Immature natural killer cell (primary cell): ENCODE measurements around the gene GRB2. TPM values are rescaled to one million over a fixed set of nuclear protein-coding genes. Genes with fewer than 3 reads are reported as not detected.

Experiments used
- DNase-seq, 3 donors: peaks; one replicate each; pipeline ENCODE4 v3.0.0; 2022; ENCODE audit warnings: mixed read lengths in 1 of 3
- H3K27ac Mint-ChIP-seq, 6 donors: one replicate each; pipeline ENCODE4 v1.8.0; 2020; ENCODE audit warnings: mixed read lengths in 6 of 6, mild to moderate bottlenecking in 5 of 6, inconsistent platforms in 4 of 6, moderate library complexity in 3 of 6
- H3K27me3 Mint-ChIP-seq, 3 donors: one replicate each; pipeline ENCODE4 v1.8.0; 2020 to 2021; ENCODE audit warnings: low read depth in 3 of 3, mild to moderate bottlenecking in 3 of 3, mixed read lengths in 3 of 3, moderate library complexity in 3 of 3, inconsistent platforms in 1 of 3
- H3K36me3 Mint-ChIP-seq, 3 donors: one replicate each; pipeline ENCODE4 v1.8.0; 2020; ENCODE audit warnings: mixed read lengths in 3 of 3, inconsistent platforms in 2 of 3, mild to moderate bottlenecking in 2 of 3
- H3K4me1 Mint-ChIP-seq, 2 donors: one replicate each; pipeline ENCODE4 v1.8.0; 2020; ENCODE audit warnings: inconsistent platforms in 2 of 2, mild to moderate bottlenecking in 2 of 2, mixed read lengths in 2 of 2, moderate library complexity in 1 of 2
- H3K4me3 Mint-ChIP-seq, 5 donors: one replicate each; pipeline ENCODE4 v1.8.0; 2020; ENCODE audit warnings: mild to moderate bottlenecking in 5 of 5, mixed read lengths in 5 of 5, inconsistent platforms in 3 of 5, moderate library complexity in 3 of 5
- H3K9me3 Mint-ChIP-seq, 6 donors: one replicate each; pipeline ENCODE4 v1.8.0; 2020; ENCODE audit warnings: mild to moderate bottlenecking in 6 of 6, mixed read lengths in 6 of 6, inconsistent platforms in 4 of 6, moderate library complexity in 3 of 6
- polyA plus RNA-seq, 3 donors: library from polyadenylated mRNA; unstranded; fragments of 300-500 nt; fragmentation: Illumina TruSeq; gene quantifications; one replicate each; pipeline ENCODE4 v1.2.3, GENCODE V29; 2021

GRB2 gene
- polyA plus RNA-seq, 3 donors from 2014 or later: 104 to 161 (median 135) TPM

GRCh38 chr17:75433218-75433783 is 27.8 kb upstream of the GRB2 start:
- Mint-ChIP-seq H3K9me3 (no peaks in the 10 kb centered on the region), H3K4me1 (peaks cover 17 to 18% of the 10 kb centered on the region in 2 donors), H3K4me3 (no peak overlapping the region), H3K36me3 (peaks cover 0 to 4% (median 0%) of the 10 kb centered on the region in 3 donors), H3K27ac (peak overlapping the region in 1 of 6 donors; percentile 24), H3K27me3 (peaks cover 4 to 9% (median 4%) of the 10 kb centered on the region in 3 donors)
- no peak for DNase-seq

DNA sequence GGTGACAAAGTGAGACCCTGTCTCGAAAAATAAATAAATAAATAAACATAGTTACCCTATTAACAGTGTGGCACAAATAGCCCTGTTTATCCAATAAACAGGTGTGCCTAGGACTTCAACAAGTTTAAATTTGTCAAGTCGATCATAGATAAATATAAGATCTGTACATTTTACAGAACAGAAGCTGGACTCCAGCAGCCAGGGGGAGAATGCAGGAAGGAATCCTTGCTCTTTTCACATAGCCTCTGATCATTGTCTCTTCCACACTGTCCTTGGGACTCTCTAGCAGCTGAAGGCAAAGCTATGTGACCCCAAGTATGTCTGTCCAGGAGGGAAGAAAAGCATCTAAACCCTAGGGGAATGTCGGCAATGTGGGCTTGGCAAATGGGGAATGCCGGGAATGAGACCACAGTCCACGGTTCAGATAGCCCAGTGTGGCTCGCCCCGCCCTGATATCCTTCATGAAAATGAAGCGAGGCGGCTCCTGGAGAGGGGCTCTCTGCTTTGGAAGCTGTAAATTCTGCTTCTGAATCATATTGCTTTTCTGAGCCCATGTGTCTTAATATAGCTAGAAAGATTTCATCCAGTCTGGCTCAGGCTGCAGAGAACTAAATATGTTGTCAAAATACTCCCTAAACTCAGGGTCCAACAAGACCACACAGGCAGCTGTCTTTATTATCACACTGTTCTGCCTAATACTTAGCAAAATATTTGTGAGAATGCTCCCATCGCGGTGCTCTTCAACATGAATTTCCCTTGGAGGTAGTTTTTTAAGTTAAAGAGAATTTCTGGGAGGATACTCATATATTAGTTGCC is 24.9 kb upstream of the GRB2 start:
- Mint-ChIP-seq H3K4me3 (no peak overlapping the region), H3K9me3 (no peaks in the 10 kb centered on the region)
- DNase-seq: no peak

DNA sequence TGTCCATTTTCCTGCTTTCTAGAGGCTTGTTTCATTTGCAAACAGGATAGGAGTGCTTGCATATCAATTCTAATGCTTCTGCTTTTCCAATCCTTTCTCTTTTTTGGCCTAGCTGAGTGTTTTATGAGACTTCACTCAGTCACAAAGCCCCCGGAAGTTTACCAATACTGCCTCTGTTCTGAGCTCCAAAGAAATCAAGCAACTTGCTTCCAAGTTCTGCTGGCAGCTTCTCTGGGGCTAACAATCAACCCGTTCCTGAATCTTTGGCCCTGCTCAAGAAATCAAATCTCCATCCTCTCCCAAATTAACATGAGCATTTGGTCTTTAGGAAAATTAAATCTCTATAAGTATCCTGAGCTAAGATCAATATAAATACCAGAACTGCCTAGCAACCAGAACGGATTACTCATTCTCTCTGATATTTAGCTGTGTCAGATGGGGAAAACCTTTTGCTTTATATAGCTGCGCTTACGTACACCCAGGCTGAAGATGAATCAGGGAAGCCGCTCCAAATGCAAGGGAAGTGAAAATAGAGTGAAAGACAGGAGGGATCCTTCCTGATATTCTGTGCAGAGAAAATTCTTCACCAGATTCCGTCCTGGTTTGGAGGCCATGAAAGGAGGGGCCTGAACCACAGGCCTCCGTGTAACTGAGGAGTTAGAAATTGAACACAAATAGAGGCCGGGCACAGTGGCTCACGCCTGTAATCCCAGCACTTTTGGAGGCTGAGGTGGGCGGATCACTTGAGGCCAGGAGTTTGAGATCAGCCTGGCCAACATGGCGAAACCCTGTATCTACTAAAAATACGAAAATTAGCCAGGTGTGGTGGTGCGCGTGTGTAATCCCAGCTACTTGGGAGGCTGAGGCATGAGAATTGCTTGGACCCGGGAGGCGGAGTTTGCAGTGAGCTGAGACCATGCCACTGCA is 23.3 kb upstream of the GRB2 start:
- Mint-ChIP-seq H3K4me3 (no peak overlapping the region), H3K4me1 (peaks cover 12 to 14% of the 10 kb centered on the region in 2 donors), H3K27ac (no peak overlapping the region), H3K9me3 (no peaks in the 10 kb centered on the region), H3K27me3 (peaks cover 5 to 12% (median 6%) of the 10 kb centered on the region in 3 donors), H3K36me3 (peaks cover 0 to 4% (median 0%) of the 10 kb centered on the region in 3 donors)
- DNase-seq: no peak

More for the DNA sequence above, 24.9 kb upstream of the GRB2 start:
- peaks cover 0 to 4% (median 0%) of the 10 kb centered on the region in 3 donors for H3K36me3 Mint-ChIP-seq
- peaks cover 19 to 20% of the 10 kb centered on the region in 2 donors for H3K4me1 Mint-ChIP-seq
- H3K27me3 Mint-ChIP-seq: peaks cover 5 to 12% (median 6%) of the 10 kb centered on the region in 3 donors
- peak overlapping the region in 1 of 6 donors; percentile 10 for H3K27ac Mint-ChIP-seq

DNA sequence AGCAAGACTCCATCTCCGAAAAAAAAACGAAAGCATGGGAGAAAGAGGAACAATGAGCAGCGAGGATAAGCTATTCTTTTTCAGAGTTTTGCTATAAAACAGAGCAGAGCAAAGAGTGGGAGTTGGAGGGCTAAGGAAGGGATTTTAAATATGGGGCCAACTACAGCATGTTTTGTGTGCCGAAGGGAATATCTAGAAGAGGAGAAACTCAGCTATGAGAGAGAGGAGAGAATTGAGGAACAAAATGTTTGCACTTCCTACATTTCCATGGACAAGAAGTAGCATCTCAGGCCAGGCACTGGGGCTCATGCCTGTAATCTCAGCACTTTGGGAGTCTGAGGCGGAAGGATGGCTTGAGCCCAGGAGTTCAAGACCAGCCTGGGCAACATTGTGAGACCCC is 13.1 kb upstream of the GRB2 start:
- Mint-ChIP-seq H3K9me3 (no peaks in the 10 kb centered on the region), H3K36me3 (no peaks in the 10 kb centered on the region), H3K4me3 (no peak overlapping the region), H3K27ac (peak overlapping the region in 1 of 6 donors; percentile 17), H3K27me3 (peaks cover 4 to 10% (median 5%) of the 10 kb centered on the region in 3 donors), H3K4me1 (no peaks in the 10 kb centered on the region)
- no peak for DNase-seq

DNA sequence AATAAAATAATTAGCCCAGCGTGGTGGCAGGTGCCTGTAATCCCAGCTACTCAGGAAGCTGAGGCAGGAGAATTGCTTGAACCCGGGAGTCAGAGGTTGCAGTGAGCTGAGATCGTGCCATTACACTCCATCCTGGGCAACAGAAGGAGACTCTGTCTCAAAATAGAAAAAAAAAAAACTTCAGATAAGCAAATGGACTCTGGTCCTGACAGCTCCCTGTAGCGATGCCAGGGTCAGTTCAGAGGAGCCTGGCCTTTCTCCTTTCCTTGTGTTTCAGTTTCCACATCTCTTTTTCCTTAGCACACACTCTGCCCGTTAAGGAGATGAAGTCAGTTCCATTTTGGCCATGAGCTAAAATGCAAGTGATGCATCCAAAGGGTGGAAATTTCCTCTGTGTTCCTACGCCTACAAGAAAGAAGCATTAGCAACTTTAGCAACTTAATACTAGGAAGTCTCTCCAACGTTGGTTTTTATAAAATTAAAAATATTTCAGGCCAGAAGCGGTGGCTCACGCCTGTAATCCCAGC is 11.6 kb upstream of the GRB2 start:
- DNase-seq: no peak
- H3K9me3 Mint-ChIP-seq: no peaks in the 10 kb centered on the region
- H3K4me1 Mint-ChIP-seq: peaks cover 5 to 9% of the 10 kb centered on the region in 2 donors
- peaks cover 4 to 10% (median 7%) of the 10 kb centered on the region in 3 donors for H3K27me3 Mint-ChIP-seq
- no peak overlapping the region for H3K4me3 Mint-ChIP-seq
- H3K36me3 Mint-ChIP-seq: no peaks in the 10 kb centered on the region
- no peak overlapping the region for H3K27ac Mint-ChIP-seq

DNA sequence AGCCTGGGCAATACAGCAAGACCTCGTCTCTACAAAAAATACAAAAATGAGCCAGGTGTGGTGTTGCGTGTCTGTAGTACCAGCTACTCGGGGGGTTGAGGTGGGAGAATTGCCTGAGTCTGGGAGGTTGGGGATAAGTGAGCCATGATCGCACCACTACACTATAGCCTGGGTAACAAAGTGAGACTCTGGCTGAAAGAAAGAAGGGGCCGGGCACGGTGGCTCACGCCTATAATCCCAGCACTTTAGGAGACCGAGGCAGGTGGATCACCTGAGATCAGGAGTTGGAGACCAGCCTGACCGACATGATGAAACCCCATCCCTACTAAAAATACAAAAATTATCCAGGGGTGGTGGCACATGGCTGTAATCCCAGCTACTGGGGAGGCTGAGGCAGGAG is 10.5 kb upstream of the GRB2 start:
- Mint-ChIP-seq H3K4me3 (no peak overlapping the region), H3K27me3 (peaks cover 4 to 10% (median 8%) of the 10 kb centered on the region in 3 donors), H3K36me3 (no peaks in the 10 kb centered on the region), H3K4me1 (peaks cover 16 to 20% of the 10 kb centered on the region in 2 donors), H3K9me3 (no peaks in the 10 kb centered on the region), H3K27ac (no peak overlapping the region)
- DNase-seq: no peak

DNA sequence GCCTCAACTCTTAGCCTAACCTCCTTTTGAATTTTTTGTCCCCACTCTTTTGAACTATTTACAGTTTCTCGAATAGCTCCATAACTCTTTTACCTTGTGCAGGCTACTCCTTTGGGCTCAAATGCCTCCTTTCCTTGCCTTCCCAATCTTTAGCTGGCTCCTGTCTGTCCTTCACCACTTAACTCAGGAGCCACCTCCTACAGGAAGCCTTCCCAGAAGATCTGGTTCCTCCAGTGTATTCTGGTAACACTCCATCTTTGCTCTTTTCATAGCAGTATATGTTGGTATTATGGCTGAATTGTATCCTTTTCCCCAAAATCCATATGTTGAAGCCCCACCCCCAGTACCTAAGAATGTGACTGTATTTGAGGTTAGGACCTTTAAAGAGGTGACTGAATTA is 9.0 kb upstream of the GRB2 start:
- Mint-ChIP-seq H3K36me3 (no peaks in the 10 kb centered on the region), H3K27ac (no peak overlapping the region), H3K4me3 (no peak overlapping the region), H3K4me1 (peaks cover 21 to 27% of the 10 kb centered on the region in 2 donors), H3K27me3 (peaks cover 4 to 8% (median 8%) of the 10 kb centered on the region in 3 donors), H3K9me3 (no peaks in the 10 kb centered on the region)
- DNase-seq: no peak

- no peaks in the 10 kb centered on the region for H3K36me3 Mint-ChIP-seq
- peak overlapping the region; percentile 46 to 76 (median 51) for H3K4me3 Mint-ChIP-seq
- DNase-seq: peak; percentile 66 to 77 (median 69)
- H3K27ac Mint-ChIP-seq: peak overlapping the region in 4 of 6 donors; percentile 2 to 57 (median 36)
- H3K27me3 Mint-ChIP-seq: peaks cover 6 to 8% (median 7%) of the 10 kb centered on the region in 3 donors
- H3K9me3 Mint-ChIP-seq: no peaks in the 10 kb centered on the region
- peaks cover 21 to 27% of the 10 kb centered on the region in 2 donors for H3K4me1 Mint-ChIP-seq
Measured at GRCh38 chr17:75412455-75413317, 7.2 kb upstream of the GRB2 start.

- DNase-seq: no peak
- Mint-ChIP-seq H3K27me3 (peaks cover 6 to 10% (median 7%) of the 10 kb centered on the region in 3 donors), H3K27ac (peak overlapping the region in 5 of 6 donors; percentile 31 to 87 (median 58))
Measured at GRCh38 chr17:75411328-75412067, 6.0 kb upstream of the GRB2 start.

GRCh38 chr17:75410141-75410540 is 4.7 kb upstream of the GRB2 start:
- H3K36me3 Mint-ChIP-seq: no peaks in the 10 kb centered on the region
- peaks cover 2 to 12% (median 8%) of the 10 kb centered on the region in 3 donors for H3K27me3 Mint-ChIP-seq
- H3K27ac Mint-ChIP-seq: peak overlapping the region in 2 of 6 donors; percentile 23 to 81
- H3K9me3 Mint-ChIP-seq: no peaks in the 10 kb centered on the region
- no peak overlapping the region for H3K4me3 Mint-ChIP-seq
- peaks cover 33 to 42% of the 10 kb centered on the region in 2 donors for H3K4me1 Mint-ChIP-seq
- DNase-seq: no peak

More at GRCh38 chr17:75411328-75412067, 6.0 kb upstream of the GRB2 start:
- peak overlapping the region in 3 of 5 donors; percentile 2 to 24 (median 17) for H3K4me3 Mint-ChIP-seq
- peaks cover 24 to 32% of the 10 kb centered on the region in 2 donors for H3K4me1 Mint-ChIP-seq
- H3K9me3 Mint-ChIP-seq: no peaks in the 10 kb centered on the region
- H3K36me3 Mint-ChIP-seq: no peaks in the 10 kb centered on the region

DNA sequence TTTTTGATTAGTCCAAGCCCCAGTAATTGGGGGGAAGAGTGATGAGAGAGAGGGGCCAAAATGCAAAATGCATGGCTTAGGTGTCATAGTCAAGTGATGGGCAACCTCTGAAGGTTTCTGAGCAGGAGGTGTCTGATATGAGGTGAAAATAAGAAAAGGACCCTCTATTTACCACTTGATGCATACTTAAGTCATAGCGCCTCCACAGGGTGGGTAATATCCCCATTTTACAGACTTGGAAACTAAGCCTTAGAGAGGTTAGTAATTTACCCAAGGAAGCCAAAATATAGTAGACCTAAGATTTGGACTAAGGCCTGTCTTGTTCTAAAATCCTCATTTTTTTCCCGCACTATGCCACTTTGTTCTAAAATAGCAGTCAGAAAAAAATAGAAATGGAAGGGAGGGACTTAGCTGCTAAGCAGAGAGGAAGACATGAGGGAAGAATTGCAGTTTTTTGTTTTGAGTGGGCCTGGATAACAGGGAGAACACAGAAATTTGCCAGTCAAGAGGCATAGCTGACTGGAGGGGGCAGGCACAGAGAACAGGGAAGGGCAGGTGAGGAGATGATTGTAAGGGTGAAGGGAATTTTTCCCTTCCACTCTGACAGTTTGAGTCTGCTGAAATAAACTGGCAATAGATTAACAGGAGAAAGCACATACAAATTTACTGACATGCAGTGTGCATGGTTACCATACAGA is 2.3 kb upstream of the GRB2 start:
- Mint-ChIP-seq H3K4me1 (peaks cover 48 to 60% of the 10 kb centered on the region in 2 donors), H3K4me3 (no peak overlapping the region), H3K36me3 (no peaks in the 10 kb centered on the region), H3K9me3 (no peaks in the 10 kb centered on the region), H3K27me3 (peaks cover 0 to 9% (median 7%) of the 10 kb centered on the region in 3 donors), H3K27ac (no peak overlapping the region)
- DNase-seq: no peak
